IMR-90 (cell line): ENCODE results near the gene OR3A2.
"Not testable (repeated sequence)": the region's sequence is repeated elsewhere in the genome, so short reads cannot be mapped to it uniquely, and the experiment has no call there.

Source experiments
- MXI1 ChIP-seq: IDR thresholded peaks from 2 replicates; pipeline ENCODE4 v1.6.1; 2012; ENCODE audit warnings: low read depth, mild to moderate bottlenecking, low read length, moderate library complexity, borderline replicate concordance
- TF ChIP-seq, protein P1 (sequence below): fragments of 150-350 bp; IDR thresholded peaks from 2 replicates; pipeline ENCODE4 v1.6.1; 2017; ENCODE audit warnings: mild to moderate bottlenecking, antibody characterized with exemption, low read length, low read depth
- TF ChIP-seq, protein P2 (sequence below): conservative IDR thresholded peaks from 2 replicates; pipeline ENCODE4 v1.5.1; 2012; ENCODE audit warnings: mild to moderate bottlenecking, low read depth, low read length, improper control_type of control experiment

DNA sequence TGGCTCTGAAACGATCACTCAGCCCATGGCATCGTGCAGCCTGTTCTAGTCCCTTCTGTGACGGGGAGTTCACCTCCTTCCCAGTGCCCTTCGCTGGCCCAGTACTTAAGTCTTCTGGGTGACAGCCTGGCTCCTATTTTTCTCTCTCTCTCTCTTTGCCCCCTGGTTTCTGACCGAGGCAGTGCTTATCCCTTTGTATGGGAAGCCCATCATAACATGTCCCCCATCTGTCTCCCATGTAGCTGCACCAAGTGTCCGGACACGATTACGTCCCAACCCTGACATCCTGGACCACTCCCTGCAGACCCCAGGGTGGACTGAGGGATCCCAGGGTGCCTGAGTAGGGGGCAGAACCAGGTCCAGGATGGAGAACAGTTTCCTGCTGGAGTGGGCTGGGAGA, 153.8 kb downstream of the OR3A2 start:
- not testable (repeated sequence) for TF ChIP-seq MXI1
- TF ChIP-seq, protein P1, sequence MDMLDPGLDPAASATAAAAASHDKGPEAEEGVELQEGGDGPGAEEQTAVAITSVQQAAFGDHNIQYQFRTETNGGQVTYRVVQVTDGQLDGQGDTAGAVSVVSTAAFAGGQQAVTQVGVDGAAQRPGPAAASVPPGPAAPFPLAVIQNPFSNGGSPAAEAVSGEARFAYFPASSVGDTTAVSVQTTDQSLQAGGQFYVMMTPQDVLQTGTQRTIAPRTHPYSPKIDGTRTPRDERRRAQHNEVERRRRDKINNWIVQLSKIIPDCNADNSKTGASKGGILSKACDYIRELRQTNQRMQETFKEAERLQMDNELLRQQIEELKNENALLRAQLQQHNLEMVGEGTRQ: not testable (repeated sequence)
- TF ChIP-seq, protein P2, sequence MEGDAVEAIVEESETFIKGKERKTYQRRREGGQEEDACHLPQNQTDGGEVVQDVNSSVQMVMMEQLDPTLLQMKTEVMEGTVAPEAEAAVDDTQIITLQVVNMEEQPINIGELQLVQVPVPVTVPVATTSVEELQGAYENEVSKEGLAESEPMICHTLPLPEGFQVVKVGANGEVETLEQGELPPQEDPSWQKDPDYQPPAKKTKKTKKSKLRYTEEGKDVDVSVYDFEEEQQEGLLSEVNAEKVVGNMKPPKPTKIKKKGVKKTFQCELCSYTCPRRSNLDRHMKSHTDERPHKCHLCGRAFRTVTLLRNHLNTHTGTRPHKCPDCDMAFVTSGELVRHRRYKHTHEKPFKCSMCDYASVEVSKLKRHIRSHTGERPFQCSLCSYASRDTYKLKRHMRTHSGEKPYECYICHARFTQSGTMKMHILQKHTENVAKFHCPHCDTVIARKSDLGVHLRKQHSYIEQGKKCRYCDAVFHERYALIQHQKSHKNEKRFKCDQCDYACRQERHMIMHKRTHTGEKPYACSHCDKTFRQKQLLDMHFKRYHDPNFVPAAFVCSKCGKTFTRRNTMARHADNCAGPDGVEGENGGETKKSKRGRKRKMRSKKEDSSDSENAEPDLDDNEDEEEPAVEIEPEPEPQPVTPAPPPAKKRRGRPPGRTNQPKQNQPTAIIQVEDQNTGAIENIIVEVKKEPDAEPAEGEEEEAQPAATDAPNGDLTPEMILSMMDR: not testable (repeated sequence)
